HPDE6-E6E7 (cell line): Measurements from ENCODE around the gene LMCD1.

Experiments
- DNase-seq: peaks from one replicate; pipeline ENCODE4 v3.0.0; 2011; ENCODE audit warnings: missing footprints; ENCODE audit errors: extremely low spot score

The LMCD1 gene

DNA sequence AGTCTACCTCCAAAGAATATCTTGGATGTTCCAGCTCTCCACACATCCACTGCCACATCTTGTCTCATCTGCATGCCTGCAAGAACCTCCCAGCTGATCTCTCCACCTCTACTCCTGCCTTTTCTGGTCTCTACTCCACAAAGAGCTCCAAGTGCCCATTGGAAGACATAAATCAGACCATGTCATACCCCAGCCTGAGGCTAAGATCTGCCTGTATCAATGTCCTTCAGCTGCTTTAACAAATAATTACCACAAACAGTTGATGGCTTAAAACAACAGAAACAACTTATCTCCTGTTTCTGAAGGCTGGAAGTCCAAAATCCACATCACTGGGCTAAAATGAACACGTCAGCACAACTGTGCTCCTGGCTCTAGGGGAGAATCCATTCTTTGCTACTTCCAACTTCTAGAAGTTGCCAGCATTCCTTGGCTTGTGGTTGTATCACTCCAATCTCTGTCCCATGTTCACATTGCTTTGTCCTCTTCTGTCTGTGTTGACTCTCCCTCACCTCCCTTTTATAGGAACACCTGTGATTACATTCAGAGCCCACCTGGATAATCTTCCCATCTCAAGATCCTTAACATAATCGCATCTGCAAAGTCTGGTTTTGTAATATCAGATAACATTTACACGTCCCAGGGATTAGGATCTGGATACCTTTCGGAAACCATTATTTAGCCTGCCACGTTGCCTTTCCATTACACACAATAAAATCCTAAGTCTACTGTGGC lies 17.0 kb upstream of the LMCD1 start:
- DNase-seq: no peak

DNA sequence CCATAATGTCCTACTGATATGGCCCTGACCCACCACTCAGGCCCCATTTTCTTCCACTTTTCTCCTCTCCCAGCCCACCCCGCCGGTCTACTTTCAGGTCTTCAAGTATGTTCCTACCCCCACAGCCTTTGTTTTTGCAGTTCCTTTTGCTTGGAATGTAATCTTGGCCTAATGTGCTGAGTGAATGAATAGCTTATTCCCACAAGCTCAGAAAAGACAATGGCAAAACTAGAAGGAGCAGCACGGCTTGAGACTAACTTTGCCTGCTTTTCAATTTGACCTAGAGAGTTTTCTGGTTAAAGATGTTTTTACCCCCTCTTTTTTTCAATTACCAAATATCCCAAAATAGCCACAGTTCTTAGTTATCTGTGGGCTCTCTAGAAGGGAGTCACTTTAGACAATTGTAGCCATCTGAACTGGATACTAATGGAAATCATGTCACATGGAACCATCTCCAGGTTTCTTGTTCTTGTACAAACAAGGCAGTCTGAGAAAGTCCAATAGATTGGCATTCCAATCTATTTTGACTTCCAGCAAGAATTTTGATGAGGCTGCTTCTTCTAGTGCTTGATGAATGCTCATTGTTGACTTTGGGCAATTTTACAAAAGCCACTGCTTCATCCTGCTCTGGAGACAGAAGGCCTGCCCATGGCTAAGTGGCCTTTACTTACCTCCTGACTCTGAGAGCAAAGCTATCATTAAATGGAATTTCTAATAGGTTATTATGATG lies 16.3 kb upstream of the LMCD1 start:
- no peak for DNase-seq

DNA sequence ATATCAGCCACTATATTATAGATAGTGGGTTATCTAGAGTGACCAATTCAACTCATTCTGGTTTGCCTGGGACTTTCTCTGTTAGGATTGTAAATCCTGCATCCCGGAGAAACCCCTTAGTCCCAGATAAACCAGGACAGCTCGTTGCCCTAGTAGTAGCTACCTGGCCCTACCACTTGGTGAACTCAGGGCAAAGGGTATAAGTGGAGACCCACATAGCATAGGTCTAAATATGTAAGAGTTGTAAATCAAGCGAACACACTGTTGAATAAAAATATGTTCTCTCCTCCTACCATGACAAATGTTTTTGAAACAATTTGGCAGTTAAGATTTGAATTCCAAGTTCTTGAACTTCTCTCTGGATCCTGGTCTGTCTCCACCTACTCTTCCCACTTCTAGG lies 15.7 kb upstream of the LMCD1 start:
- no peak for DNase-seq

DNA sequence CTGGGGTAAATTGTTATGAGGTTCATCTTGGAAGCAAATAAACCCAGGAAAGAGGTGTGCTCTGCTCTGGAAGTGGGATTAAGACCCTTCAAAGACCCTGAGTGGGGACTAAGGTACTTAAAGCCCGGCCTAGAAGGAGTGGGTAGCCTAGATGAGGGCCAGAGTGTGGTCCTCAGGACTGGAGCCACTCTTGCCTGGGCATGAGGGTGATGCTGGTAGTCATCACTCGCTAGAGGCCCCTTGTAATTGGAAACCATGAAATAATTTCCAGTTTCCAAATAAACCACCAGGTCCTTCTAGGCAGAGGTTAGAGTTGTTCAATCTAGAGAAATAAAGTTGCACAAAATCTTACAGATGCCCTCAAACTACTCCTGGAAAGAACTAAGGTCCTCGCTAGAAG lies 15.2 kb upstream of the LMCD1 start:
- no peak for DNase-seq

DNA sequence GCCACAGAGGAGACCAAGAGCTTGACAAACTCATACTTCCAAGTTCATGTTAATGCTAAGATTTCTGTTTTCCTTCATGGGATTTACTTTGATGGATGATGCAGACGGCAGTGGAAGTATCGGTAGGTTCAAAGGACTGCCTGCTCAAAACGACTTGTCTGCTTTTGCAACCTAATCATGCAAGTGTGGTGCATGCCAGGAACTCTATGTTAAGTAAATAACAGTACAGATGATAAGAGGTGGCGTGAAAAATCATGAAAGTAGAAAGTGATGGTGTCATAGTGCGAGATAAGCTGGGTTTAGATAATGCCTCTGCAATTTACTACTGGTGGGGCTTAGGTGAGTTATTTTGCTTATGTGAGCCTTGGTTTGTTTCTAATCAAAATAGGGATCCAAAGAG lies 14.7 kb upstream of the LMCD1 start:
- DNase-seq: no peak

DNA sequence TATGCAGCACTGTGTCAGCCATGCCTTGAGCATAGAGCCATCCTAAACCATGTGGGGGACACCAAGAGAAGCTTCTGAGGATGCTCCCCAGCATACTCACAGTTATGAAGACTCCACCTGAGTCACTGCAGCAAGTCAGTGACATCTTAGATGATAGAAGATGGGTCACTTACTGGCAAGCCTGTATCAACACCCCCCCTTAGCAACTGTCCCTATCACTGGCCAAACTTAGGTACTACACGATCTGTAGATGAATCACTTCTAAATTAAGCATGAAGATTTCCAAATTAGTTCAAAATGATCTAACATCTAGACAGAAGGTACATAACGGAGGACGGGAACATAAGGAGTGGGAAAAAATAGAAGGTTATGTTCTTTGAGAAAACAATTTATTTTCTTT lies 13.2 kb upstream of the LMCD1 start:
- no peak for DNase-seq

DNA sequence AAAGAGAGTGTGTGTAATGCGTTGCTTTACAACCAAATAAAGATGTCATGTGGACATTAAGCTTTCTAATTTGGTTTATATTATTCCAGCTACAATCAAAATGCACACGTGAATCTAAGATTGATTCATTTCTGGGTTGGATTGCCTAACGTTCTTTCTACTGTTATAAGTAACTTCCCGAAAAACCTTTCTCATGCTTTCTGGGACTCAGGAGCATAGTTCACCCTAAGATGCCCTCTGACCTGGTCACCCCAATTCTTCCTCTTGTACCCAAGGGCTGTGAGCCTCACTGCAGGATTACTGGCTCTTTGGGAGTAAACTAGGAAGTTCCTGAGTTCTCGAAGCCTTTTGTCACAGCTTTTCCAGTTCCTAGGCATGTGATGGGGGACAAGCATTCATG lies 12.7 kb upstream of the LMCD1 start:
- DNase-seq: no peak

DNA sequence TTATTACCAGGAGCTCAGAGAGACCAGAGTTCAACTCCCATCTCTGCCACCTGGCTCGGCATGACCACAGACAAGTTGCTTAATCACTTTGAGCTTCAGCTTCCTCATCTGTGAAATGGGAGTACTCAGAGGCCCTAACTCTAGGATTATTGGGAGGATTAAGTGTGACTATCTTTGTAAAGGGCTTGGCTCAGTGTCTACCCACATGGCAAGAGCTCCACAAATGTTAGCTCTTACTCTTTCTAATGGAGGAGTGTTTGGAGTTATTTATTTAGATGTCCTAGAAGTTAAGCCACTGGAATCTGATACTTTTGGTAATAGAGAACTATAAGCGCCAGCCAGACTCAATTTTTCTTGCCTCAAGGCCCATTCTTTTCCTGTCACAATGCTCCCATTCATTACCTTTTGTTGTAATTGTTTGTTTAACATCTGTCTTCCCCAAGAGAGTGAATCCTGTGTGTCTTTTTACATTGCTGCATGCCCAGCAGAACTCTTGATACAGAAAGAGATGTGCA lies 12.3 kb upstream of the LMCD1 start:
- no peak for DNase-seq

DNA sequence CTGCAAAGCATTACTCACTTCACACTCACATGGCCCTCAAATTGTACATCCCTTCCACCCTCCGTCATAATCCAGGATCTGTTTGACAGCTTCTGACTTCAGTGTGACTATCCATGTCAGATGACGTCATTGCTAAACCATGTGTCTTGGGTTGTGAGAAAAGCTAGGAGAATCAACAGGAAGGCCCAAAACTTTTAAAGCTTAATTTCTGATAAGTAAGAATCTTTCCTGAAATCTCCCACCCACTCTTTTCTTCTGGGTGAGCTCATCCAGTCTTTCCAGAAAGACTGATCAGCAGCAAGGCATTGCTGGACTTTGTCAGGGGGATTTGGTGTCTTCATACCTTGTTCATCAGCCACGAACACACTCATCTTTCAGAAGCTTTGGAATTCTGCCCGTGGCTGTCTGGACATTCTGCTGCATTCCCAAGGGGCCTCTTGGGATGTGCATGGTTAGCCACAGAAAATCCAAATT lies 11.5 kb upstream of the LMCD1 start:
- no peak for DNase-seq

DNA sequence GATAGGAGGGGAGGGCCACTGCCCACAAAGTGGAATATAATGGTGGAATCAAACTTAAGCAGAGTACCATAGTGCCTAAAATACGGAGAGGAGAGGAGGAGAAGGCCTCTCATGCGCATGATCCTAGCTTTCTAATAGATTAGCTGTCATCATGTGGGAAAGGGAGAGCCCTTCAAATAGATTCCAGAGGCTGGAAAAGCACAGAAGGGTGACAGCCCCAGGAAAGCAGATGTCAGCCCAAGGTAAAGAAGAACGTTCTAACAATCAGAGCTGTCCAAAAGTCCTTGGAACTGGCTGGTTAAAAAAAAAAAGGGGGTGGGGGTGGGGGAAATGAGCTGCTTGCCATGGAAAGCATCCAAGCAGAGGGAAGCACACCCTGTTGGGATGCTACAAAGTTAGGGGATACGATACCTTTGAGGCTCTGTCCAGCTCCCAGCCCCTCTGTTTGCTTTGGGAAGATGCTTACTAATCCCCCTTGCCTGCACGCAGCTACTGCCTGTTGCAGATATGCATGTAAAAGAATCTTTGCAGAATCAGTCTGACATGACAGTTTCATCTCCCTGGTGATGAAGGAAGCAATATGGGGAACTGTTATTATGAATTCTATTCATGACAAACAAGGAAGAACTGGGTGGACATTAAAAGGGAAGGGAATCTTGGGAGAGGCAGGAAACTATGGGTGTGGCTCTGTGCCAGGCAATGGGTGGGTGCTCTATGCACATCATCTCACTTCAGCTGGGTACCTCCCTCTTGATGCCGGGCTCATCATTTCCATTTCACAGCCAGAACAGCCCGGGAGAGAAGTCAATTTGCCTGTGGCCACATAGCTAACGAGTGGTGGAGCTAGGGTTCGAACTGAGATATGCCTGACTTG lies 10.1 kb upstream of the LMCD1 start:
- DNase-seq: no peak

DNA sequence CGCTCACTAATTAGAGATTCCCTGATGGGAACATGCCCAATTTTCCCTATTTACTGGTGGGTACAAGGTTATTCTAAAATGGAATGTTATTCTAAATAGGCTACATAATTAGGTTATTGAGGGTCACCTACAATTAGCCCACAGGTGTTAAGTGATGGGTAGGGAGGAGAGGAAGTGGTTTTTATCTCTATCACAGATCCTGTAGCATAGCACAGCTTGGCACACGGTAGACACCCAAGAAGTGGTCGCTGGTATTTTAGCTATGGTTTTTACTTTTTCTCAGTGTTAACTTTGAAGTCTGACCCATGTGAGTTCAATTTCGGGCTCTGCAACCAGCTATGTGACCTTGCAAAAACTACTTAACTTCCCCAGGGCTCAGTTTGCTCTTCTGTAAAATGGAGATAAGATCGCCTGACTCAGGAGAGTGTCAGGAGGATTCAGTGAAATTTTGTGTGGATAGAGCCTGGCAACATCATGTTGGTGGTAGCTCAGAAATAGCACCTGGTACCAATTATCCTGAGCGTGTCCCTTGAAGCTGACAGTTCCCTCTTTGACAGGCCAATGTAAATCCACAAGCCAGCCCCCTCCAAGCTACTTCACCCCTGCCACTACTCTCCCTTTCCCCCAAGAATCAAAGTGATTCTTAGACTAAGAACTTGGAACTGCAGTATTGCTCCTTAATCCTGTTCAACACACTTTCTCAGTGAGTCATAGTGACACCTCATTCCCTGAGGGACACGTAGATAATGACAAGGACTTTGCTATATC lies 8.7 kb upstream of the LMCD1 start:
- no peak for DNase-seq

DNA sequence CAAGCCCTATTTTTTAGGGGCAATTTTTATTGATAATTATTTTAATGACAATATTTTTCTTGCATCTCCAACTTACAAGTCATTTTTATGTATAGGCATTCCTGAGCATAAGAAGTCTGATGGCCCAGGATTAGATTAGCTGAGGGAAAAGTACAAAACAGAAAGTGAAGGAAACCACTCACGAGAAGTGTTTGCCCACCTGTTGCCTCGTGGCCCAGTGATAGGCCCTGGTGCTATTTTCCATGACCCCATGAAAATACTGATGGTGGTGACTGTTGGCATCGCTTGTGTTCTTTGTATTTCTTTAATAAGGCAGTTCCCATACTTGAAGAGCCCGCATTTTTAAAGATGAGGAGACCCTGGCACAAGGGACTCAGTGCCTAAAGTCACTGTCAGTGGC lies 7.9 kb upstream of the LMCD1 start:
- no peak for DNase-seq

DNA sequence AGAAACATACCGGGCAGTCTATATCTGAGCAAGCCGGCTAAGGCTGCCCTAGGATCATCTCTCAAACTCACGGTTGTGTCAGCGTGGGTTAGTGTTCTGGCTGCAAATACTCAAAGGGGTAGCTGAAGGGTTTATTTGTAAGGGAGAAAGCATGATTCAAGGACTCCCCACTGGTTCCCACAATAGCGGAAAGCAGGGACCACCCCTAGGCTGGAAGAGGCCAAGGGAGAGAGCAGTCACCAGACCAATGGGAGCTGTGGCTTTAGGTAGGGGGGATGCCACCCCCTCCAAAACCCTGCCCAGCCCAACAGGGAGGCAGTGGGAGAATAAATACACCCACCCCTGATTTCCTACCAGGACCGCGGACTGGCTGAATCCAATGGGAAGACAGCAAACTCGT lies 7.3 kb upstream of the LMCD1 start:
- DNase-seq: no peak

DNA sequence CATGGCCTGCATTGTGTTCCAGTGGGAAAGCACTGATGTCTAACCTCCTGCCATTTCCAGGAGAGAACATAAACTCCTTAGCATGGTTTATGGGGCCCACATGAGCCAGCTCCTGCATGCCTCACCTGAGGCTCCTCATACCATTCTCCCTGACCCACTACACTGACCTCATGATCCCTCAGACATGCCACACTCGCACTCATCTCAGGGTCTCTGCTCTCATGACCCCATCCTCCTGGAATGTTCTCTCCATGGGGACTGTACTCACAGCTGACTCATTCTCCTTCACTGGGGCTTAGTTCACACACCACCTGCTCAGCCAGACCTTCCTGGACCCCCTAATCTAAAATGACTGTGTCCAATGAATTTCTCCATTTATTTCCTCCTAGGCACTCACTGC lies 4.0 kb upstream of the LMCD1 start:
- DNase-seq: no peak

DNA sequence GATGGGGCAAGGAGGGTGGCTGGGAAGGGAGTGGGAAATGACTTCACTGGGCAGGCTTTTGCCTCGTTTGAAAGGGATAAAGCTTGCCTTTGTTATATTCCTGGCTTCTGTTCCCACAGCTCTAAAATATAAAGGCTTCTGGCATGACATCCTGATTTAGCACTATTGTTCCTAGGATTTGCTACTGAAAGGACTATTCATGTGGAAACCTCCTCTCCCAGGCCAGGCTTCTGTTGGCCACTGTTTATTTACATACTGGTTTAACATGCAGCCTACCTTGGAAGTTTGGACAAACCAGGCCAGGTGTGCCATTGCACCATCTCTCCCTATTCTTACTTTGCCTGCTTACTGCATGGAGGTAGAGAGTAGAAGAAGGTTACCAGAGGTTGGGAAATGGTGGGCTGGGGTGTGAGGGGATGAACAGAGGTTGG lies 2.4 kb upstream of the LMCD1 start:
- DNase-seq: no peak

DNA sequence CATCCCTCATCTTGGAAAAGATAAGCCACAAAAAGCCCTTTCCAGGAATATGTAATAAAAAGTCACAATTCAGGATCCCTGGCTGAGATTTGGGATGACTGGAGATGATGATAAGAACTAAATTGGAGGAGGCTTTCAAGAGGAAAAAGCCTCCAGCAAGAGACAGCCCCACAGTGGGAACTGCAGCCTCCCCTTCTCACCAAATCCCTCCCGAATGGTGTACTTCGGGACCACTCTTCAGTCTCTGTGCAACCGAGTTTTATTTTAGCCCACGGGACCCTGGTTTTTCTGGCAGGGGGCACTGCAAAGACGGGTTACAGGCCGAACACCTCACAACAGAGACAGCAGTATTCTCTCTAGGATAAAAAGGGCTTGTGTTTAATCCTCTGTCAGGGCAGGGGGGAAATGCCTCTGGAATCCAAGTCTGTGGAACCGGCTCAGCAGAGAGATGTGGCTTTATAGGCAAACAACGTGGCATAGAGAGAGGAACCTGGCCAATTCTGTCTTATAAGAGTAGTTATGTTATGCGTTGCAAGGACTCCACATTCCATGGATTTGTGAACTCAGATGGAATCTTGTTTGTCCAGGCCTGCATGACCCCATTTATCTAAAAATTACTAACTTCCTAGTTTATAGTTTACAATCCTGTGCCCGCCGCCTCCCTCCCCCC lies 1.2 kb upstream of the LMCD1 start:
- no peak for DNase-seq

DNA sequence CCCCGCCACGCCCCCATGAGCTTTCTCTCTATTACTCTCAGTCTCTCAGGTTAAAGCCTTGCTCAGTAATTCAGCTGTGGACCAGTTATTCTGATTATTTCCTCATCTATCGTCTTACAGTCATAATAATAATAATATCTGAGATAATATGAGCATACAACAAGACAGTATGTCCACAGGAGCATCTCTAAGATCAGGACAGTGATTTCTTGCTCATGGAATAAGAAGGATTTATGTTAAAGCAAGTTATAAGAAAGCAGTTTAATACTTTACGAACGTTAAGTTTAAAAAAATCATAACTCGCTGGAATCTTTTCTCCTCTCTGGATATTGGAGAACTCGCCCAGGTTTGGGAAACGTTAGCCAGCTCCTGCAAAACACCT lies 643 bp upstream of the LMCD1 start:
- DNase-seq: no peak

DNA sequence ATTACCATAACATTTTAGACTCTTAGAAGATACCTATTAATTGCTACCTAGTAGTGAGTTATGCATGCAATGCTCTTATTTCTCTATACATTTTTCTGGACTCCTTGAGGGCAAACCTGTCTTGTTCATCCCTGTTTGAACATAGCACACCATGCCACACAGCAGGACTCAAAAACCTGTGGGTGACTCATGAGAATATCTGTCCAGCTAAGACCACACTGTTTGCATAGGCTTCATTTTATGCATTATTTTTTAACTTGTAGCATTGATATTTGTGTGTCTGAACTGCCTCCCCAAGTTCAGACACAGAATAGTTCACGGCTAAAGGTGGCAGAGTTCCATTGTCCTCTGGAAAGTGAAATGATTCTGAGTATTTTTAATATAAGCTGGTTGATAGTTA lies 1.8 kb downstream of the LMCD1 start:
- no peak for DNase-seq

DNA sequence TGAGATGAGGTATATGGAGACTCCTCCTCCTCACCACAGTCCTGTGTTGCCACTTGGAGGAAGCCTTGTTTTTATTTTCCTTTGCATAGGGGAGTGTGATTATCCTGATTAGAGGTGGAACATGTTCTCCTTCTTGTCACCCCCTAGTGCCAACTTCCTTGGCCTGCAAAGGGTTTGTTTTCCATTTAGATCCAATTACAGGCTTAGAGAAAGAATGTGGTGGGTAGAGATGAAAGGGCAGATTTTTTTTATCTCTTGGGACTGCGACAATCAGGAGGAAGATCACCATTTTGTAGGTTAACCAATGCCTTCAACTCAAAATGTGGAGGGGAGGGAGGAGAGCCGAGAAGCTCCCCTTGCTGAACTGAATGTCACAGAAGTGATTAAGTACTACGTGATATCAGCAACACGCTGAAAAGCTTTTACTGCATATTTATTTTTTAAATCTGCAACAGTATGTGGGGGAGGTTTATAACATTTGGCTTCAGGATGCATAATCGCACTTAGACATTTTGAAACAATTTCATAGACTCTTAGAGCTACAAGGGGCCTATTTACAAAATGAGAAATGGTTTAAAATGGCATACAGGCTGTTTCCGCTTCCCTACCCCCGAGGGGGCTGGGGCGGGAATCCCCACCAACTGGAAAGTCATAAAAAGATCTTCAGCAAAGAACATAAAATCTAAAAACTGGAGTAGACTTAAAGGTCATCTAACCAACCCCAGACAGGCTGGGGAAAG lies 2.4 kb downstream of the LMCD1 start:
- DNase-seq: no peak

DNA sequence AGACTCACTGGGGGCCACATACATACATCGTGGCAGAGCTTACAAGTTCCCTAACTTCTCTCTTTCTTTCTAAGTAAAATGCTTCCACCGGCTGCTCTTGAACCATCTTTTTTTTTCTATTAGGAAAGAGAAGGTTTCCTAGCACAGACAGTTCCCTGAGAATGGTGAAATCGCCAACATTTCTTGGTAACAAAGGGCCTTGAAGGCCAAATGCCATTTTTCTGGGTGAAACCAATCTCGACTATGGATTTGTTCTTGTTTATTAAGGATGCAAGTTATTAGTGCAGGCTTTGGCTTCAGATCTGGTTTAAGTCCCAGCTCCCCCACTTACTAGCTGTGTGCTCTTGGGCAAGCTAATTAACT lies 3.0 kb downstream of the LMCD1 start:
- no peak for DNase-seq
